Body of pancreas (tissue), 4 donors: ENCODE results near the gene DNAH7.

Source experiments
- CTCF ChIP-seq, 7 experiments: fragments of 450-650 bp in 4 of 7; fragments of 200-600 bp in 3 of 7; sonication (generic) in 3 of 7; IDR thresholded peaks; one replicate each; pipeline ENCODE4 v1.5.1; 2016 to 2019; ENCODE audit warnings: antibody characterized with exemption in 7 of 7
- POLR2A ChIP-seq, 3 donors: fragments of 450-650 bp; IDR thresholded peaks; one replicate each; pipeline ENCODE4 v1.6.1; 2016; ENCODE audit warnings: antibody characterized with exemption in 3 of 3, mild to moderate bottlenecking in 2 of 3

DNA sequence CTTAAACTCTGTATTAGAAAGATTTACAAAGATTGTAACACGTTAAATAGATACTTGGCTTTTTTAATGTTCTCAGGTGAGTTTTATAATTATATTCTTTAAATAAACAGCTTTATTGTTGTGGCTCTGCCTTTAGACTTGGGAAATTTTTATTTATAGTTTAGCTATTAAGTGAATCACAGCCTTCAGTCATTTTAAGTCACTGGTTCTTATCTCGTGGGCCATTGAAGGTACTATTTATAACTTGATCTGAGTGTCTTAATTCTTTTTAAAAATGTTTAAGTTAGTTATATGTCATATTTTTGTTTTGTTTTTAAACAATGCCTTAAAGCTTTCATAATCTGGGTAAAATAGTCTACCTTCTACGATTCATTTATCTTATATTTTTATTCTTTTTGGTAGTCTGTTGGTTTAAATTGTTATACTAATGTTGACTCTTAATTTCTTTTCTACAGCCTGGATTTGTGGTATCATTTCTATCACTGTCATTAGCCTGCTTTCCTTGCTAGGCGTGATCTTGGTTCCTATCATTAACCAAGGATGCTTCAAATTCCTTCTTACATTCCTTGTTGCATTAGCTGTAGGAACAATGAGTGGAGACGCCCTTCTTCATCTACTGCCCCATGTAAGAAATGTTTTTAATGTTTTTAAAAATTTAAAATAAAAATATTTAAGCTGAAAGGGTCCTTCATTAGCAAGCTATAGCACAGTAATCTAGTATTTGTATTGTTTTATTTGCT lies 362.3 kb downstream of the DNAH7 start:
- no peak for TF ChIP-seq POLR2A (IDR thresholded peaks at IDR 0.05)
- no peak for TF ChIP-seq CTCF (IDR thresholded peaks at IDR 0.05)
